ENCODE data around the gene SESN3.
"Not testable (repeated sequence)": the region's sequence is repeated elsewhere in the genome, so short reads cannot be mapped to it uniquely, and the experiment has no call there.

SESN3 gene

GRCh38 chr11:95152876-95153856, 77.8 kb downstream of the SESN3 start:
- DNase-seq (ENCODE audit: low spot score): no peak

- DNase-seq (ENCODE audit: low spot score): peak; percentile 95
These were observed 79.9 kb downstream of the SESN3 start for GRCh38 chr11:95150956-95151684.

- no peak for DNase-seq (ENCODE audit: low spot score)
These were observed 81.2 kb downstream of the SESN3 start for GRCh38 chr11:95149651-95150364.

GRCh38 chr11:95148938-95149337, 82.1 kb downstream of the SESN3 start:
- DNase-seq (ENCODE audit: low spot score): no peak

GRCh38 chr11:95148406-95148805, 82.6 kb downstream of the SESN3 start:
- DNase-seq (ENCODE audit: low spot score): no peak

GRCh38 chr11:95147364-95147905, 83.6 kb downstream of the SESN3 start:
- peak; percentile 91 for DNase-seq (ENCODE audit: low spot score)

- no peak for DNase-seq (ENCODE audit: low spot score)
These were observed 85.5 kb downstream of the SESN3 start for GRCh38 chr11:95145430-95146060.

- DNase-seq (ENCODE audit: low spot score): no peak
These were observed 86.4 kb downstream of the SESN3 start for GRCh38 chr11:95144313-95145235.

GRCh38 chr11:95143106-95143681, 87.8 kb downstream of the SESN3 start:
- DNase-seq (ENCODE audit: low spot score): no peak

- DNase-seq (ENCODE audit: low spot score): no peak
These were observed 88.6 kb downstream of the SESN3 start for GRCh38 chr11:95142431-95142830.

GRCh38 chr11:95140397-95141033, 90.5 kb downstream of the SESN3 start:
- DNase-seq (ENCODE audit: low spot score): peak; percentile 35

- DNase-seq (ENCODE audit: low spot score): no peak
These were observed 92.6 kb downstream of the SESN3 start for GRCh38 chr11:95138448-95138847.

- no peak for DNase-seq (ENCODE audit: low spot score)
These were observed 93.7 kb downstream of the SESN3 start for GRCh38 chr11:95137299-95137698.

GRCh38 chr11:95136747-95137146, 94.3 kb downstream of the SESN3 start:
- not testable (repeated sequence) for DNase-seq (ENCODE audit: low spot score)

GRCh38 chr11:95135880-95136279, 95.1 kb downstream of the SESN3 start:
- DNase-seq (ENCODE audit: low spot score): no peak

GRCh38 chr11:95135155-95135554, 95.8 kb downstream of the SESN3 start:
- no peak for DNase-seq (ENCODE audit: low spot score)

- DNase-seq (ENCODE audit: low spot score): peak; percentile 52
These were observed 96.5 kb downstream of the SESN3 start for GRCh38 chr11:95134491-95134890.

- DNase-seq (ENCODE audit: low spot score): no peak
These were observed 98.0 kb downstream of the SESN3 start for GRCh38 chr11:95132956-95133355.

GRCh38 chr11:95128602-95129001, 102.4 kb downstream of the SESN3 start:
- DNase-seq (ENCODE audit: low spot score): no peak

GRCh38 chr11:95123556-95123955, 107.4 kb downstream of the SESN3 start:
- DNase-seq (ENCODE audit: low spot score): no peak
